A549 treated with AZD9567 at 1 μM for 4 hours (cell line): Measurements from ENCODE around the gene IFNAR1. TPM values are rescaled to one million over a fixed set of nuclear protein-coding genes. Genes with fewer than 3 reads are reported as not detected.

Experiments
- total RNA-seq: library from RNA; stranded (reverse); fragments of 200-300 nt; extraction: Qiagen RNA extraction; gene quantifications from 5 replicates; pipeline ENCODE4 v1.2.3, GENCODE V29; 2022; ENCODE audit not compliant: insufficient read depth

The IFNAR1 gene
- 12.8 to 18.1 TPM (median 15.5 TPM) in 5 replicates for total RNA-seq

DNA sequence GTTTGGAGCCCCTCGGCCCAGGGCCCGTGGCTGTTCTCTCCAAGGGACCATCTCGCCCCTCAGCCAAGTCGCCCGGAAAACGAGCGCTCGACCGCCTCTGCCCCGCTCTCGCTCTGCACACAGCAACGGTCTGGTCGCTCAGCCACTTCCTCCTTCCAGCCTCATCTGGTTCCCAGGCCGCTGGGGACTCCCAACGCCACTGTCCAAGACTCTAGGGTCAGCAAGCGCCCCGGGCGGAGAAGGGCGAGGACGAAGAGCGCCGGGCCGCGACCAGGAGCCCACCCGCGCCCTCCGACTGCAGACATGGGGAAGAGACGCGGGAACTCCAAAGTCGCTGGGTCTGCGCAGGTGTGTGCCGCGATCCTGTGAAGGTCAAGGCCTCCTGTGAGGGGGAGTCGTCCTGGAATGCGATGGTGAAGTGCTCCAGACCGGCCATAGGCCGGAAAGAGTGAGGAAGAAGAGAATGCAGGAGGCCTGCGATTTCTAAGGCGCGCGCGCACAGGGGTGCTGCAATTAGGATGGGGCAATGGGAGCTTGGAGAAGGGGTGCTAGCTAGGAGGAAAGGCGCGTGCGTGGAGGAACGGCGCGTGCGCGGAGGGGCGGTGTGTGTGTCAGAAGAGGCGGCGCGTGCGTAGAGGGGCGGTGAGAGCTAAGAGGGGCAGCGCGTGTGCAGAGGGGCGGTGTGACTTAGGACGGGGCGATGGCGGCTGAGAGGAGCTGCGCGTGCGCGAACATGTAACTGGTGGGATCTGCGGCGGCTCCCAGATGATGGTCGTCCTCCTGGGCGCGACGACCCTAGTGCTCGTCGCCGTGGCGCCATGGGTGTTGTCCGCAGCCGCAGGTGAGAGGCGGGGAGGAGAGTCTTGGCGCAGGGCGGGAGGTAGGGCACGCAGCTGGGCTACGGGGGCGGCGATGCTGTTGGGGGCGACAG, at the start of gene IFNAR1:
Gene IFNAR1, plus strand, starts transcription at position 680 of the 931 bp plus-strand sequence. Its CDS starts 86 bp downstream, at position 766.

DNA sequence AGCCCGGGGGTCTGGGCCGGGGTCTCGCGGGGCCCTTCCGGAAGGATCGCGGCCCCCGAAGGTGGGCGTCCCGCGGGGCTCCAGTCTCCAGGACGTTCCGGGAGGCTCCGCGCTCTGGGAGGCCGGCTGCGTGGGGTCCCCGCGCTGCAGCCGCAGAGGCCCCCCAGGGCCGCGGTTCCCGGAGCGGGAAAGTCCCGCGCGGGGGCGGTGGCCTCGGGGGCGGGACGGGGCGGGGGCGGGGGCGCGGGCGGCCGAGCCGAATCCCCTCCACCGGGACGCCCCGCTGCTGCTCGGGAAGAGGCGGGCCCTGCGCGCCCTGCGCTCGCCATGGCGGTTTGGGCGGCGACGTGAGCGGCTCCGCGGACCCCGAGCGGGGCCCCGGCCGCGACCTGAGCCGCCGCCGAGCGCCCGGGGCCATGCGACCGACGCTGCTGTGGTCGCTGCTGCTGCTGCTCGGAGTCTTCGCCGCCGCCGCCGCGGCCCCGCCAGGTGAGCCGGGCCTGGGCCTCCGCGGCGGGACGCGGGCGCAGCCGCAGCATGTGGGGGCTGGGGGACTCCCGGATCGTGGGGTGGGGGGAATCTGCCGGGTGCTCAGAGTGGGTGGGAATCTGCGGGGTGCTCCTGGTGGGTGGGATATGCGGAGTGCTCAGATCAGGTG, 78.5 kb downstream of the IFNAR1 start, which contains the start of gene IFNGR2:
Gene IFNGR2, plus strand, starts transcription at position 286 of the 658 bp plus-strand sequence. Its CDS starts 131 bp downstream, at position 417.

Other genes with a start within 250 kb of the IFNAR1 start
- 14.6 to 25.2 TPM (median 16.1 TPM) in 5 replicates for gene IFNAR2, start 95.0 kb upstream of the IFNAR1 start, total RNA-seq
- 12.7 to 18.2 TPM (median 17.5 TPM) in 5 replicates for gene IL10RB, start 58.6 kb upstream of the IFNAR1 start, total RNA-seq
- 49.3 to 63.0 TPM (median 53.4 TPM) in 5 replicates for gene IFNGR2, start 78.4 kb downstream of the IFNAR1 start, total RNA-seq
- gene TMEM50B, start 155.0 kb downstream of the IFNAR1 start, total RNA-seq = 9.4 to 12.2 TPM (median 10.9 TPM) in 5 replicates
- gene DNAJC28, start 166.7 kb downstream of the IFNAR1 start, total RNA-seq = 0.21 to 0.33 TPM (median 0.32 TPM) in 4 of 5 replicates, not detected in the other
- gene GART, start 217.1 kb downstream of the IFNAR1 start, total RNA-seq = 56.2 to 70.5 TPM (median 60.4 TPM) in 5 replicates
- 71.3 to 113 TPM (median 86.4 TPM) in 5 replicates for gene SON, start 218.1 kb downstream of the IFNAR1 start, total RNA-seq